IPS DF 6.9 (cell line): Measurements from ENCODE around the gene CD151.

Source experiments
- DNase-seq: peaks from one replicate; pipeline ENCODE4 v3.0.0-alpha.2; 2013; ENCODE audit warnings: low read depth, low spot score
- H3K27ac ChIP-seq: one replicate; pipeline ENCODE4 v1.5.1; 2013; ENCODE audit warnings: low read length, control low read depth
- H3K27me3 ChIP-seq: 2 replicates; pipeline ENCODE4 v1.6.1; 2013; ENCODE audit warnings: mild to moderate bottlenecking, low read length; ENCODE audit not compliant: control insufficient read depth, insufficient read depth
- H3K36me3 ChIP-seq: 2 replicates; pipeline ENCODE4 v1.6.1; 2013; ENCODE audit warnings: low read length; ENCODE audit not compliant: control insufficient read depth, insufficient read depth
- H3K4me1 ChIP-seq: 2 replicates; pipeline ENCODE4 v1.6.1; 2013; ENCODE audit warnings: low read length; ENCODE audit not compliant: control insufficient read depth, insufficient read depth
- H3K4me3 ChIP-seq: 2 replicates; pipeline ENCODE4 v1.5.1; 2013; ENCODE audit warnings: mild to moderate bottlenecking, low read length
- H3K9me3 ChIP-seq: 2 replicates; pipeline ENCODE4 v1.6.1; 2013; ENCODE audit warnings: low read length, inconsistent platforms; ENCODE audit not compliant: control insufficient read depth, insufficient read depth
- WGBS: extraction: QIAGEN DNeasy Blood & Tissue Kit; methylation state at CpG from one replicate; pipeline ENCODE4 v1.1.7; 2013; ENCODE audit warnings: mixed read lengths, missing lambda C conversion rate; ENCODE audit not compliant: insufficient read length, insufficient coverage; 5-methylcytosine and 5-hydroxymethylcytosine counted together

CD151 gene

DNA sequence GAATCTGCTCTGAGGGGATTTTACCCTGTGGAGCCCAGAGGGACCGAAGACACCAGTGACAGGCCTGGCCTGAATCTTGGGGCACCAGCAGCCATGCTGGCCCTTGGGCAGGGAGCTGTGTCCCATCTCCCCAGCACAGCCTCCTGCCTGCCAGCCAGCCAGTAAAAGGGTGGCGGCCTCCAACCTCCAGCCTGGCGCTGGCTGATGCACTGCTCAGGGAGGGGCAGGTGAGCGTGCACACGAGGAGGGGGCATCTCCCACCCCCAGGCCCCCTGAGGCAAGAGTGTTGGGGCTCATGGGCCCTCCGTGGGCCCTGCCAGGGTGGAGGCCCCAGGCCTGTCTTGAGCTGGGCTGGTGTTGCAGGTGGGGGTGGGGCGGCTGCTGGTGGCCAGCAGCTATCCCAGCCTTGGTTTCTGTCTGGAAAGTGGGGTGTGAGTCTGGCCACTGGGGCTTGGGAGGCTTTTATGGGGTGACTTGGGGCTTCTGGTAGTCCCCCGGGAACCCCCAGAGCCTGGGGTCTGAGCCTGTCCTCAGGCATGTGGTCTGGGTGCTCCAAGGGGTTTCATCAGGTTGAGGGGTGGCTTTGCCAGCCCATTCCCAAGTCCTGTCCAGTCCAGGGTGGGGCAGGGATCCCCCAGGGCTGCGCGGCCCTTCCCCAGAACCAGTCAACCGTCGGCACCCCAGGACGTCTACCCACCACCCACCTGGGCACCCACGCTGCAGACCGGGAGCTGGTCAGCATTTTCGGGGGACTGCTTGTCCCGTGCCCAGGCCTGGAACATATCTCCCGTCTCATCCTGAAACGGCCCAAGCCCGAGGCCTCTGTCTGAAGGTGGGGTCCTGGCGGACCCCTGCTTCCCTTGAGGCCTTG, 27.7 kb downstream of the CD151 start:
- peaks cover 1% of the 10 kb centered on the region; the same call in 1 of the 2 replicates for H3K36me3 ChIP-seq
- no CpG with 5 or more reads among the region's 21 CpGs for WGBS
- no peak overlapping the region for H3K27ac ChIP-seq
- no peak overlapping the region for H3K4me3 ChIP-seq
- no peak for DNase-seq
- peaks cover 15% of the 10 kb centered on the region for H3K4me1 ChIP-seq
- H3K9me3 ChIP-seq = no peaks in the 10 kb centered on the region
- no peaks in the 10 kb centered on the region for H3K27me3 ChIP-seq

GRCh38 chr11:861105-861479, 28.3 kb downstream of the CD151 start:
- no peaks in the 10 kb centered on the region for H3K27me3 ChIP-seq
- WGBS = no CpG with 5 or more reads among the region's 14 CpGs
- no peak overlapping the region for H3K4me3 ChIP-seq
- peaks cover 6% of the 10 kb centered on the region; the same call in 1 of the 2 replicates for H3K36me3 ChIP-seq
- H3K27ac ChIP-seq = no peak overlapping the region
- no peak for DNase-seq
- H3K4me1 ChIP-seq = peaks cover 15% of the 10 kb centered on the region
- H3K9me3 ChIP-seq = no peaks in the 10 kb centered on the region

DNA sequence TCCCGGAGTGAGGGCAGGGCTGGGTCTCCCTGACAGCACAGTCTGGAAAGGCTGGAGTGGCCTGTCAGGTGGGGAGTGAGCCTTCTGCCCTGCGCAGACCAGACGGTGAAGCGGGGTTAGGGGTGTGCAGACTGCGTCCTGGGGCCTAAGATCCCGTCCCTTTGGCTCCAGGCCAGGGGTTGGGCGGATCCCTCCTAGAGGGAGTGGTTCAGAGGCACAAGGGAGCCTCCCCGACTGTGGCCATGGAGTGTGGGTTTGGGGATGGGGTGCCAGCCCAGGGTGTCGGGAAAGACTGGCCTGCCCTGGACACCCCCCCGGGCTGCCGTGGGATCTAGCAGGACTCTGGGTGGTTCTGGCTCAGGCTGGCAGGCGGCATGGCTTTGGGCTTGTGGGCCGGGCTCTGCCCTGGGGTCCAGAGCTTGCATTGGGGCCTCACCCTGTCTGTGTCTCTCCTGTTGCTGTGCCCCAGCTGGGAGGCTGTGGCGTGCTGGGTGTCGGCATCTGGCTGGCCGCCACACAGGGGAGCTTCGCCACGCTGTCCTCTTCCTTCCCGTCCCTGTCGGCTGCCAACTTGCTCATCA, 29.4 kb downstream of the CD151 start:
- no peaks in the 10 kb centered on the region for H3K9me3 ChIP-seq
- WGBS = no CpG with 5 or more reads among the region's 20 CpGs
- no peaks in the 10 kb centered on the region for H3K27me3 ChIP-seq
- H3K27ac ChIP-seq = no peak overlapping the region
- no peak for DNase-seq
- H3K4me1 ChIP-seq = peaks cover 13% of the 10 kb centered on the region
- H3K4me3 ChIP-seq = no peak overlapping the region
- H3K36me3 ChIP-seq = peaks cover 6% of the 10 kb centered on the region; the same call in 1 of the 2 replicates

DNA sequence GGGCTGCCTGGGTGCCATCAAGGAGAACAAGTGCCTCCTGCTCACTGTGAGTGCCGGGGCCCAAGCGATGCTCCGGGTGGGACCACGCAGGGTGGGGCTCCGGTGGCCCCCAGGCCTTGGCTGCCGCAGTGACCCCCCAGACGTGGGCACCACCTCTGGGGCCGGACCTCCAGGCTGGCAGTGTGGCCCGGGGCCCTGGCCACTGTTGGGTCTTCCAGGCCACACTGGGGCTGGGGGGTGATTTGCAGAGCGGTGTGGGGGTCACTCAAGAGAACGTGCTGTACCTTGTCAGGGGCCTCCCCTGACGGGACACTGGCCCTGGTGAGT, 29.9 kb downstream of the CD151 start:
- Histone ChIP-seq H3K9me3 (no peaks in the 10 kb centered on the region), H3K27ac (no peak overlapping the region), H3K27me3 (no peaks in the 10 kb centered on the region), H3K4me1 (peaks cover 13% of the 10 kb centered on the region), H3K36me3 (peaks cover 6% of the 10 kb centered on the region; the same call in 1 of the 2 replicates), H3K4me3 (no peak overlapping the region)
- WGBS = no CpG with 5 or more reads among the region's 12 CpGs
- DNase-seq = no peak

GRCh38 chr11:863023-863909, 30.5 kb downstream of the CD151 start:
- no peak for DNase-seq
- no CpG with 5 or more reads among the region's 24 CpGs for WGBS
- Histone ChIP-seq H3K27ac (no peak overlapping the region), H3K4me3 (no peak overlapping the region), H3K4me1 (peaks cover 13% of the 10 kb centered on the region), H3K27me3 (no peaks in the 10 kb centered on the region), H3K36me3 (peaks cover 6% of the 10 kb centered on the region; the same call in 1 of the 2 replicates), H3K9me3 (no peaks in the 10 kb centered on the region)

GRCh38 chr11:863910-864827, 31.4 kb downstream of the CD151 start:
- Histone ChIP-seq H3K36me3 (peaks cover 10% of the 10 kb centered on the region; the same call in 1 of the 2 replicates), H3K4me3 (no peak overlapping the region), H3K9me3 (no peaks in the 10 kb centered on the region), H3K4me1 (peaks cover 13% of the 10 kb centered on the region), H3K27ac (no peak overlapping the region), H3K27me3 (no peaks in the 10 kb centered on the region)
- no CpG with 5 or more reads among the region's 31 CpGs for WGBS
- DNase-seq = no peak

DNA sequence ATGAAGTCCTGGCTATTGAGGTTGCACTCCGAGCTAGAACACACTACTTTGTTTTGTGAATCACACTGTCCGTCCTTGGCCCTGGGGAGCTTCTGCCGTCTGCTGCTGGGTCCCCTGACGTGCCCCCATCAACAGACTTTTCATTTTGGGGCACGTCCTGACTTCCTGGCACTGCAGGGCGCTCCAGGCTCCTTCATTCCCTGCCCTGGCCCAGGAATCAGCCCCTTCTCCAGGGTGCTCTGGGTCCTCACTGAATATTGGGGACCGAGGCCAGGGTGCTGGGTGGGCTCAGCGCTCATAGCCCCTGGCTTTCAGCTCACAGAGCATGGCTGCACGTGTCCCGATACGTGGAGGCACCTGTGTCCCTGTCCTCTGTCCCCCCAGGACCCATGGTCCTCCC, 32.1 kb downstream of the CD151 start:
- peaks cover 11% of the 10 kb centered on the region; the same call in 1 of the 2 replicates for H3K36me3 ChIP-seq
- no peaks in the 10 kb centered on the region for H3K27me3 ChIP-seq

GRCh38 chr11:865462-866430, 33.0 kb downstream of the CD151 start:
- no CpG with 5 or more reads among the region's 41 CpGs for WGBS
- H3K27me3 ChIP-seq = no peaks in the 10 kb centered on the region
- peaks cover 15% of the 10 kb centered on the region for H3K4me1 ChIP-seq
- no peak overlapping the region for H3K27ac ChIP-seq
- no peaks in the 10 kb centered on the region for H3K9me3 ChIP-seq
- no peak for DNase-seq
- H3K36me3 ChIP-seq = peaks cover 11% of the 10 kb centered on the region; the same call in 1 of the 2 replicates
- no peak overlapping the region for H3K4me3 ChIP-seq

More for the DNA sequence above, 32.1 kb downstream of the CD151 start:
- no peak for DNase-seq
- no CpG with 5 or more reads among the region's 11 CpGs for WGBS
- no peaks in the 10 kb centered on the region for H3K9me3 ChIP-seq
- no peak overlapping the region for H3K27ac ChIP-seq
- H3K4me3 ChIP-seq = no peak overlapping the region
- H3K4me1 ChIP-seq = peaks cover 13% of the 10 kb centered on the region

DNA sequence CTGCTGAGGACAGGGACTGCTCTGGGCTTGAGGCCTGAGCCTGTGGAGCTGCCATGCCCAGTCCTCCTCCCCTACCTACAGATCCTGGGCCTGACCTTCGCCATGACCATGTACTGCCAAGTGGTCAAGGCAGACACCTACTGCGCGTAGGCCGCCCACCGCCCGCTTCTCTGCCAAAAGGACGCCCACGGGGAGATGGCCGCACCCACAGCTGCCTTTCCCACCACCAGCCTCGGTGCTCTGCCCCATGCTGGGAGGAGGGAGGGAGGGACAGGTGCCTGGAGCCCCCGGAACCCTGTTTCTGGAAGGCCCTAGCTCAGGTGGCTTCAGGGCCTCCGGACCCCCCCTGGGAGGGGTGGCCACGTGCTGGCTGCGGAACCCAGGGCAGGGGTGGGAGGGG, 33.7 kb downstream of the CD151 start:
- no peaks in the 10 kb centered on the region for H3K9me3 ChIP-seq
- no peak overlapping the region for H3K27ac ChIP-seq
- WGBS = no CpG with 5 or more reads among the region's 14 CpGs
- DNase-seq = no peak
- no peak overlapping the region for H3K4me3 ChIP-seq
- no peaks in the 10 kb centered on the region for H3K27me3 ChIP-seq
- peaks cover 15% of the 10 kb centered on the region for H3K4me1 ChIP-seq
- peaks cover 13% of the 10 kb centered on the region; the same call in 1 of the 2 replicates for H3K36me3 ChIP-seq
